Endodermal cell (in vitro differentiated cells): Measurements from ENCODE around the gene ADAMTS16. TPM values are rescaled to one million over a fixed set of nuclear protein-coding genes. Genes with fewer than 3 reads are reported as not detected.

Source experiments
- DNase-seq: peaks from one replicate; pipeline ENCODE4 v3.0.0-alpha.2; 2017
- H3K27ac ChIP-seq: 2 replicates; pipeline ENCODE4 v1.5.1; 2013; ENCODE audit warnings: mild to moderate bottlenecking, low read depth, low read length, moderate library complexity
- H3K27me3 ChIP-seq: 2 replicates; pipeline ENCODE4 v1.6.1; 2013; ENCODE audit warnings: mild to moderate bottlenecking, low read length, moderate library complexity; ENCODE audit not compliant: insufficient read depth, control insufficient read depth, poor library complexity, severe bottlenecking
- H3K36me3 ChIP-seq: 2 replicates; pipeline ENCODE4 v1.7.0; 2013; ENCODE audit warnings: mild to moderate bottlenecking, low read length, moderate library complexity; ENCODE audit not compliant: control insufficient read depth, insufficient read depth
- H3K4me1 ChIP-seq: one replicate; pipeline ENCODE4 v1.7.0; 2013; ENCODE audit warnings: low read length; ENCODE audit not compliant: control insufficient read depth, insufficient read depth
- H3K4me3 ChIP-seq: 2 replicates; pipeline ENCODE4 v1.5.1; 2013; ENCODE audit warnings: mild to moderate bottlenecking, low read length, moderate library complexity
- H3K9ac ChIP-seq: 2 replicates; pipeline ENCODE4 v1.6.1; 2013; ENCODE audit warnings: mild to moderate bottlenecking, low read length, moderate library complexity; ENCODE audit not compliant: poor library complexity, severe bottlenecking; ENCODE audit errors: extremely low read depth
- H3K9me3 ChIP-seq: 2 replicates; pipeline ENCODE4 v1.6.1; 2013; ENCODE audit warnings: mild to moderate bottlenecking, low read length, moderate library complexity; ENCODE audit not compliant: control insufficient read depth
- H3K27ac Mint-ChIP-seq: 2 replicates; pipeline ENCODE4 v1.8.0; 2020; ENCODE audit warnings: mixed read lengths
- H3K27me3 Mint-ChIP-seq: 2 replicates; pipeline ENCODE4 v1.8.0; 2021; ENCODE audit warnings: mild to moderate bottlenecking, mixed read lengths; ENCODE audit not compliant: insufficient read depth
- H3K36me3 Mint-ChIP-seq: 2 replicates; pipeline ENCODE4 v1.8.0; 2020; ENCODE audit warnings: low read depth, mixed read lengths
- H3K4me1 Mint-ChIP-seq: 2 replicates; pipeline ENCODE4 v1.8.0; 2020; ENCODE audit warnings: mixed read lengths
- H3K4me3 Mint-ChIP-seq: 2 replicates; pipeline ENCODE4 v1.8.0; 2020; ENCODE audit warnings: mild to moderate bottlenecking, moderate library complexity, mixed read lengths
- H3K9me3 Mint-ChIP-seq: 2 replicates; pipeline ENCODE4 v1.8.0; 2020; ENCODE audit warnings: mild to moderate bottlenecking, mixed read lengths
- CTCF ChIP-seq: fragments of 200-600 bp; sonication (generic); conservative IDR thresholded peaks from 2 replicates; pipeline ENCODE4 v1.5.0; 2021; ENCODE audit warnings: antibody characterized with exemption, mild to moderate bottlenecking
- WGBS, 2 experiments: methylation state at CpG; one replicate each; pipeline versions ENCODE4 v1.1.5 to v1.1.7; 2013; ENCODE audit warnings: missing lambda C conversion rate in 2 of 2, mixed read lengths in 1 of 2; ENCODE audit not compliant: insufficient coverage in 1 of 2, insufficient read length in 1 of 2; 5-methylcytosine and 5-hydroxymethylcytosine counted together
- total RNA-seq, 2 donors: library from RNA; stranded (reverse); fragmentation: NEBNext Ultra II Directional in 1 of 2; extraction: Animal tissue kit (Norgen Biotek cat#: 25700) in 1 of 2; gene quantifications; 2 replicates in 1 of 2; 3 replicates in 1 of 2; pipeline ENCODE4 v1.2.1, GENCODE V29; 2021

The ADAMTS16 gene
- total RNA-seq, 2 donors from 2014 or later, result 0.77 to 7.4 TPM

DNA sequence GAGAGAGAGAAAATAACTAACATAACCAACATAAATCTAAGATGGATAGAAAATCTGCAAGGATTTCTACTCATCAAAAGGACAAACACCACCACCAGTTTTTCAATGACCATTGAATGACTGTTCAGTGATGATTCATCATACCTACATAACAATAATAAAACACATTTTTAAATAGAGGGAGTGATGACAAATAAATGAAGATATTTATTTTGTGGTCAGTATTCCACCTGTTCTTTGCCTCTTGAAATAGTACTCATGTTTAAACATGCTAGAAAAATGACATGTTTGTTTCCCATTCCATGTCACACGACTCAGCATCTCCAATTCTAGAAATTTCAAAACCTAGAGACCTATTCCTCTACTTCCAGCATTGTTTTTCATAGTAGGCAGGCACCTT is 34.6 kb upstream of the ADAMTS16 start:
- 89% methylated on average over 1 of the region's 1 CpG; no CpG with 5 or more reads in 1 of the 2 experiments for WGBS, 2 experiments
- H3K4me3 Mint-ChIP-seq, result no peak overlapping the region
- H3K4me1 Mint-ChIP-seq, result peaks cover 2% of the 10 kb centered on the region
- H3K9me3 ChIP-seq, result no peaks in the 10 kb centered on the region
- no peaks in the 10 kb centered on the region for H3K27me3 Mint-ChIP-seq
- H3K9me3 Mint-ChIP-seq, result no peaks in the 10 kb centered on the region
- TF ChIP-seq CTCF, result no peak
- H3K36me3 ChIP-seq, result no peaks in the 10 kb centered on the region
- DNase-seq, result no peak
- no peak overlapping the region for H3K27ac Mint-ChIP-seq
- no peaks in the 10 kb centered on the region for H3K27me3 ChIP-seq
- no peak overlapping the region for H3K27ac ChIP-seq
- no peaks in the 10 kb centered on the region for H3K4me1 ChIP-seq
- no peak overlapping the region for H3K9ac ChIP-seq
- H3K4me3 ChIP-seq, result no peak overlapping the region
- H3K36me3 Mint-ChIP-seq, result no peaks in the 10 kb centered on the region

DNA sequence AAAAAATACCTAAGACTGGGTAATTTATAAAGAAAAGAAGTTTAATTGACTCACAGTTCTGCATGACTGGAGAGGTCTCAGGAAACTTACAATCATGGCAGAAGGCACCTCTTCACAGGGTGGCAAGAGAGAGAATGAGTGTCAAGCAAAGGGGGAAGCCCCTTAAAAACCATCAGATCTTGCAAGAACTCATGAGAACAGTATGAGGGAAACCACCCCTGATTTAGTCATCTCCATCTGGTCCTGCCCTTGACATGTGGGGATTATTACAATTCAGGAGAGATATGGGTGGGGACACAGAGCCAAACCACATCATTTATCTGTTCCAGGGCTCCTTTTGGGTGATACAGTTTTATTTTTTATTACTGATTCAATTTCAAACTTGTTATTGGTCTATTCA is 23.2 kb upstream of the ADAMTS16 start:
- Histone ChIP-seq H3K4me3 (no peak overlapping the region), H3K27ac (no peak overlapping the region), H3K9me3 (no peaks in the 10 kb centered on the region), H3K27me3 (no peaks in the 10 kb centered on the region), H3K36me3 (no peaks in the 10 kb centered on the region), H3K4me1 (no peaks in the 10 kb centered on the region), H3K9ac (no peak overlapping the region)
- no peak for TF ChIP-seq CTCF
- Mint-ChIP-seq H3K27ac (no peak overlapping the region), H3K4me1 (peaks cover 7% of the 10 kb centered on the region), H3K4me3 (no peak overlapping the region), H3K36me3 (no peaks in the 10 kb centered on the region), H3K27me3 (no peaks in the 10 kb centered on the region), H3K9me3 (peaks cover 18% of the 10 kb centered on the region)
- DNase-seq, result no peak

- whole genome bisulfite sequencing, 2 experiments, result 87 to 92% methylated on average over 3 of the region's 3 CpGs
Measured at GRCh38 chr5:5122776-5123175, 17.4 kb upstream of the ADAMTS16 start.

More at GRCh38 chr5:5122776-5123175, 17.4 kb upstream of the ADAMTS16 start:
- no peaks in the 10 kb centered on the region for H3K36me3 Mint-ChIP-seq
- Histone ChIP-seq H3K27ac (no peak overlapping the region), H3K4me3 (no peak overlapping the region), H3K27me3 (no peaks in the 10 kb centered on the region), H3K36me3 (no peaks in the 10 kb centered on the region), H3K9me3 (no peaks in the 10 kb centered on the region), H3K9ac (no peak overlapping the region), H3K4me1 (no peaks in the 10 kb centered on the region)
- H3K27me3 Mint-ChIP-seq, result no peaks in the 10 kb centered on the region
- peaks cover 6% of the 10 kb centered on the region for H3K9me3 Mint-ChIP-seq
- no peak overlapping the region for H3K4me3 Mint-ChIP-seq
- no peak overlapping the region for H3K27ac Mint-ChIP-seq
- no peak for TF ChIP-seq CTCF
- peaks cover 7% of the 10 kb centered on the region for H3K4me1 Mint-ChIP-seq
- no peak for DNase-seq
